GM10248 (cell line): ENCODE data around the gene ZNF630.

Experiments
- CTCF ChIA-PET: fragments of 300-600 bp; sonication (Branson Sonifier 250); formaldehyde crosslinking; extraction: SDS; loops from one replicate; lab custom pipeline; 2021; ENCODE audit warnings: antibody characterized with exemption; lab: Yijun Ruan, JAX
- POLR2A ChIA-PET: fragments of 350-650 bp; sonication (Branson Sonifier 250); formaldehyde crosslinking; extraction: SDS; loops from one replicate; lab custom pipeline; 2020; ENCODE audit warnings: antibody characterized with exemption; lab: Yijun Ruan, JAX
- DNase-seq: peaks from one replicate; pipeline ENCODE4 v3.0.0; 2012; ENCODE audit errors: extremely low spot score
- TF ChIP-seq, protein P1 (sequence below): IDR thresholded peaks from 2 replicates; pipeline ENCODE4 v1.5.1; 2012; ENCODE audit warnings: mild to moderate bottlenecking, low read depth; ENCODE audit errors: extremely low read depth, missing control alignments, control extremely low read depth

The ZNF630 gene

DNA sequence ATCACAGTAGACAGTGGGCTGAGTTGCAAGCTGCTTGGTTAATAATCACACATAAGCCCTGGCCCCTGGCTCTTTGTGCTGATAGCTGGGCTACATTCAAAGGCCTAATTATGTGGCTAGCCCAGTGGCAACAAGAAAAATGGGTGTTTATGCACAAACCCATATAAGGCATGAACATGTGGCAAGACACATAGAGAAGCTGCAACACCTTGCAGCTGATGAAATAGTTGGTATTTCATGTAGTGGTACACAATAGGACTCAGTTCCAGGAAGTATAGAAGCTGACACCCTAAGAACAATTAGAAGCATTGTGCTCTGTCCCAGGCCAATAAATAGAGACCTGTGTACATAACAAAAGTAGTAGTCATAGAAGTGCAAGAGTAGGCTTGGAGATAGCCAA lies 14.6 kb upstream of the ZNF630 start:
- CTCF ChIA-PET: interaction anchor here (3.7 kb wide), 1 partner anchor 408 kb away, joined by 18 read pairs; no protein-coding TSS in a partner anchor
- POLR2A ChIA-PET: no interaction called here
- TF ChIP-seq, protein P1, sequence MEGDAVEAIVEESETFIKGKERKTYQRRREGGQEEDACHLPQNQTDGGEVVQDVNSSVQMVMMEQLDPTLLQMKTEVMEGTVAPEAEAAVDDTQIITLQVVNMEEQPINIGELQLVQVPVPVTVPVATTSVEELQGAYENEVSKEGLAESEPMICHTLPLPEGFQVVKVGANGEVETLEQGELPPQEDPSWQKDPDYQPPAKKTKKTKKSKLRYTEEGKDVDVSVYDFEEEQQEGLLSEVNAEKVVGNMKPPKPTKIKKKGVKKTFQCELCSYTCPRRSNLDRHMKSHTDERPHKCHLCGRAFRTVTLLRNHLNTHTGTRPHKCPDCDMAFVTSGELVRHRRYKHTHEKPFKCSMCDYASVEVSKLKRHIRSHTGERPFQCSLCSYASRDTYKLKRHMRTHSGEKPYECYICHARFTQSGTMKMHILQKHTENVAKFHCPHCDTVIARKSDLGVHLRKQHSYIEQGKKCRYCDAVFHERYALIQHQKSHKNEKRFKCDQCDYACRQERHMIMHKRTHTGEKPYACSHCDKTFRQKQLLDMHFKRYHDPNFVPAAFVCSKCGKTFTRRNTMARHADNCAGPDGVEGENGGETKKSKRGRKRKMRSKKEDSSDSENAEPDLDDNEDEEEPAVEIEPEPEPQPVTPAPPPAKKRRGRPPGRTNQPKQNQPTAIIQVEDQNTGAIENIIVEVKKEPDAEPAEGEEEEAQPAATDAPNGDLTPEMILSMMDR: no peak

DNA sequence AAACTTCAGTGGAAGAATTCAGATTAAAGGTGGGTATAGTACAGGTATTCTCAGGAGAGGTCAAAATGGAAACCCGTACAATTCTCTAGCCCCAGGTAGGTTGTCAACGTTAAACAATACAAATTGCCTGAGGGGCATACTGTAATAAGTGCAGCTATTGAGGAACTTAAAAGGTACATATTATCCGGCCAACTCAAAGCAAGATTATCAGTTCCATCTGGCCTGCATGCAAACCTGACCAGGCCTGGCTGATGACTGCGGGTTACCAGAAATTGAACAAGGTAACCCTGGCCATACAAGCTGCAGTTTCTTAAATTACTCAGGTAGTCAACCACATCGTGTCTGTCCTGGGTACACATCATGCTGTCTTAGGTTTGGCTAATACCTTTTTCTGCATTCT lies 12.3 kb upstream of the ZNF630 start:
- POLR2A ChIA-PET: no interaction called here

More for the DNA sequence above, 14.6 kb upstream of the ZNF630 start:
- no peak for DNase-seq

DNA sequence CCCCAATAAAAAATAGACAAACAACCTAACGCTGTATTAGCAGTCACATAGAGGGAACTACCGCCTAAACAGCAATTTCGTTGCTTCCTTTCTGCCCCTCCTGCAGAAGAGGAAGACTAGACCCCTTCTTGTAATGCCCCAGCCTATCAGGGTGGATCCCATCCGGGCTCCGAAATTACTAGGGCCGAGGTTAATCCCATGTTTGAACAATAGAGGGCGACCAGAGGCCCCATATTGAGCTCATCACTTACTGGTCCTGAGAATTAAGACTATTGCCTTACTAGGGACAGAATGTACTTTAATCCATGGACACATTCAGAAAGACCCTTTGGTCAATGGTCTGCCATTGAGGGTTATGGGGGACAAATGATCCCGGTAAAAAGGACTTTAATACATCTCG lies 11.8 kb upstream of the ZNF630 start:
- peak; percentile 54 for DNase-seq
- ChIA-PET CTCF (interaction anchor here (0.6 to 3.7 kb wide), 7 partner anchors 9 to 411 kb away, joined by 3 to 18 read pairs (median 3); partner anchors contain the start of gene ZNF630), POLR2A (no interaction called here)
- TF ChIP-seq, protein P1: peak; percentile 12

More for the DNA sequence above, 12.3 kb upstream of the ZNF630 start:
- no peak for DNase-seq
- TF ChIP-seq, protein P1: no peak
- CTCF ChIA-PET: interaction anchor here (0.6 to 3.7 kb wide), 6 partner anchors 10 to 411 kb away, joined by 3 to 18 read pairs (median 3); partner anchors contain the start of gene ZNF630

DNA sequence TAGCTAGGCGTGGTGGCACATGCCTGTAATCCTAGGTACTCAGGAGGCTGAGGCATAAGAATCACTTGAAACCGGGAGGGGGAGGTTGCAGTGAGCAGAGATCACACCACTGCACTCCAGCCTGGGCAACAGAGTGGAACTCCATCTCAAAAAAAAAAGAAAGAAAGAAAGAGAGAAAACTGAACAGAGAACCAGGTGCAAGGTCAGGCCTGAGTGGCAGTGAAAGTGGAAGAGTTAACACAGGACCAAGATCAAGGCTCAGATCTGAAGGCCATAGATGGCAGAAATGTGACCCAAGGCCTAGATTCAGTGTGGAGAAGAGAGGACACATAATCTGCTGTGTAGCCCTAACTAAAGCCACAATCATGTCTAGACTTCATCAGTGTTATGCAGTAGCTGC lies 4.9 kb upstream of the ZNF630 start:
- TF ChIP-seq, protein P1: no peak
- POLR2A ChIA-PET: no interaction called here
- DNase-seq: peak; percentile 18
- CTCF ChIA-PET: no interaction called here

DNA sequence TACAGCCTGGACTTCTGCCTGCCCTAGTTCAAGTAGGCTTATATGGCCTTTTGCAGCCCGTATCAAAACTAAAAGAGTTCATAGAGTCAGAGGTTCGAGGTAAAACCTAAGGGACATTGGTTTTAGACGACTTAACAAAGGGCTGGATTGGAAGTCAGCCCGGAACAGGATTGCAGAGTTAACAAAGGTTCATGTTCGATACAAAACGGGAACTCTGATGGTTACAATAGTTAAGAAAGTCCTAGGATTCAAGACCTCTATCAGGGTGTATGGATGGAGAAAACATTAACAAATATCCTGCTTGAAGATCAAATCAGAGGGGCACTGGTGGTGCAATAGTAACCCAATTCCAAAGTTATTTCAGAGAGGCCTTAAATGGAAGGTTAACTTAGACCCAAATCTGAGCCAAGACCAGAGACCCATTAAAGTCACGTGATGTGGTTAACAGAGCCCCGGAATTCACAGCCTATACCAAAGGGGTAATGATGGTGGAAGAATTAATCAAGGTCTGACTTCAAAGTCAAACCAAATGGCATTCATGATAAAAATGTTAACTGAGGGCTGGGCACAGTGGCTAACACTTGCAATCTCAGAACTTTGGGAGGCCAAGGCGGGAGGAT lies 656 bp upstream of the ZNF630 start:
- CTCF ChIA-PET: no interaction called here
- TF ChIP-seq, protein P1: no peak
- no peak for DNase-seq
- POLR2A ChIA-PET: no interaction called here

DNA sequence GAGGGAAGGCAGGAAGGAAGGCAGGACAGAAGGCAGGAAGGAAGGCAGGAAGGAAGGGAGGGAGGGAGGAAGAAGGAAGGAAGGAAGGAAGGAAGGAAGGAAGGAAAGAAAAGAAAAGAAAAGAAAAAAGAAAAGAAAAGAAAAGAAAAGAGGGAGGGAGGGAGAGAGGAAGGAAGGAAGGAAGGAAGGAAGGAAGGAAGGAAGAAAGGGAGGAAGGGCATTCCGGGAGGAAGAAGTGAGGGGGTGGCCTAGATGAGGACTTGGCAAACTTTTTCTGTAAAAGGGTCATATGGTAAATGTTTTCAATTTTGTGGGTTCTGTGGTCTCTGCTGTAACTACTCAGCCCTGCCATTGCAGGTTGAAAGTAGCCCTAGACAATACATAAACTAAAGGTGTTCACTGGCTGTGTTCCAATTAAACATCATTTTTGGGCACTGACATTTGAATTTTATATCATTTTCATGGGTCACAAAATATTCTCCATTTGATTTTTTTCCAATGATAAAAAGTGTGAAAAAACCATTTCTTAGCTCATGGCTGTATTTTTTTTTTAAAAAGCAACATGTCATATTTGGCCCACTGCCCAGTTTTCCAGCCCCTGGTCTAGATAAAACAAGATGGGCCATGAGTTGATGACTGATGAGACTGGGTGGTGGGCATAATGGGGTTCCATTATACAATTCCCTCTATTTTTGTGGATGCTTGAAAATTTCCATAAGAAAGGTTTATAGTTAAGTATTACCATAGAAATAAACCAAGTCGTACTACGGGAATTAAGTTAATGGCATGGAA lies 3.1 kb downstream of the ZNF630 start:
- ChIA-PET CTCF (no interaction called here), POLR2A (no interaction called here)
- TF ChIP-seq, protein P1: no peak
- no peak for DNase-seq
